Measurements from ENCODE around the gene GRM8. TPM values are rescaled to one million over a fixed set of nuclear protein-coding genes. Genes with fewer than 3 reads are reported as not detected.

The GRM8 gene
- total and polyA plus RNA-seq, 4 donors: 0.28 to 4.9 (median 2.8) TPM

DNA sequence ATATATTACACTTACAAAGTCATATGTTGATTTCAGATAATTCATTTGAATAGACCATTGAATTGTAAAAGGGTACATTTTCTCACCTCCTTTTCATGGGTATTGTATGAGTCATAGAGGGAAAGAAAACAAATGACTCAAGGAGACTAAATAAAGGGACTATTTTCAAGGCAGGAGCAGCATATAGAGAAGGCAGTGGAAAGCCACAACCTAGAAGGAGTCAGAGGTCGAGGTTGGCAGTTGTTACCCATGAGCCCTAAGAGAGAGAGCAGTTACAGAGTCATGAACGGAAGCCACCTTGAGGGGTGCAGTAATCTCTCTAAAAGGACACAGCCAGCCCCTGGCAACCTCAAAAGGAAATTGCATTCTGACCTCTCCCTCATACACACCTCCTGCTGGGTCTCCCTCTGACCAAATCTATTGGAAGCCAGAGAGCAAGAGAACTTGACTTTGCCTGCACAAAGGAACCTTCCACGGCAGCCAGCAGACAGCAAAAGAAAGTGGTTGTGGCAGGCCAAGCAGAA lies 137.9 kb downstream of the GRM8 start:
- 73% methylated on average over 3 of the region's 3 CpGs for WGBS
- Histone ChIP-seq H3K9me3 (ENCODE audit: control insufficient read depth in 4 of 4, low read length in 3 of 4) (no peaks in the 10 kb centered on the region), H3K4me3 (ENCODE audit: low read depth in 1 of 3, low read length in 3 of 3) (no peak overlapping the region), H3K27ac (ENCODE audit: low read depth in 1 of 2, low read length in 2 of 2) (no peak overlapping the region), H3K4me1 (ENCODE audit: control insufficient read depth in 4 of 4, insufficient read depth in 4 of 4, low read length in 3 of 4) (no peaks in the 10 kb centered on the region), H3K27me3 (ENCODE audit: control insufficient read depth in 4 of 4, insufficient read depth in 4 of 4, low read length in 3 of 4) (no peaks in the 10 kb centered on the region), H3K36me3 (ENCODE audit: control insufficient read depth in 4 of 4, insufficient read depth in 3 of 4, low read depth in 1 of 4, low read length in 3 of 4) (no peaks in the 10 kb centered on the region), H3K9ac (ENCODE audit: low read depth in 1 of 2, low read length in 2 of 2) (no peak overlapping the region)
- no peak for DNase-seq (ENCODE audit: low spot score)
- TF ChIP-seq HNF4G (IDR thresholded peaks at IDR 0.05): no peak
- no peak for TF ChIP-seq FOXA2 (IDR thresholded peaks at IDR 0.05)
- TF ChIP-seq TAF1 (conservative IDR thresholded peaks at IDR 0.05): no peak
- TF ChIP-seq RAD21 (IDR thresholded peaks at IDR 0.05): no peak
- no peak for TF ChIP-seq EGR1 (IDR thresholded peaks at IDR 0.05; ENCODE audit: low read depth in 2 of 2)
- no peak for TF ChIP-seq GABPA (IDR thresholded peaks at IDR 0.05 in 1 of 2, conservative IDR thresholded peaks at IDR 0.05 in 1 of 2)
- TF ChIP-seq, protein P1, sequence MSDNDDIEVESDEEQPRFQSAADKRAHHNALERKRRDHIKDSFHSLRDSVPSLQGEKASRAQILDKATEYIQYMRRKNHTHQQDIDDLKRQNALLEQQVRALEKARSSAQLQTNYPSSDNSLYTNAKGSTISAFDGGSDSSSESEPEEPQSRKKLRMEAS (IDR thresholded peaks at IDR 0.05): no peak
- no peak for TF ChIP-seq SP1 (IDR thresholded peaks at IDR 0.05)
- TF ChIP-seq HNF4A (conservative IDR thresholded peaks at IDR 0.05): no peak
- TF ChIP-seq, protein P2, sequence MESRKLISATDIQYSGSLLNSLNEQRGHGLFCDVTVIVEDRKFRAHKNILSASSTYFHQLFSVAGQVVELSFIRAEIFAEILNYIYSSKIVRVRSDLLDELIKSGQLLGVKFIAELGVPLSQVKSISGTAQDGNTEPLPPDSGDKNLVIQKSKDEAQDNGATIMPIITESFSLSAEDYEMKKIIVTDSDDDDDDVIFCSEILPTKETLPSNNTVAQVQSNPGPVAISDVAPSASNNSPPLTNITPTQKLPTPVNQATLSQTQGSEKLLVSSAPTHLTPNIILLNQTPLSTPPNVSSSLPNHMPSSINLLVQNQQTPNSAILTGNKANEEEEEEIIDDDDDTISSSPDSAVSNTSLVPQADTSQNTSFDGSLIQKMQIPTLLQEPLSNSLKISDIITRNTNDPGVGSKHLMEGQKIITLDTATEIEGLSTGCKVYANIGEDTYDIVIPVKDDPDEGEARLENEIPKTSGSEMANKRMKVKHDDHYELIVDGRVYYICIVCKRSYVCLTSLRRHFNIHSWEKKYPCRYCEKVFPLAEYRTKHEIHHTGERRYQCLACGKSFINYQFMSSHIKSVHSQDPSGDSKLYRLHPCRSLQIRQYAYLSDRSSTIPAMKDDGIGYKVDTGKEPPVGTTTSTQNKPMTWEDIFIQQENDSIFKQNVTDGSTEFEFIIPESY (IDR thresholded peaks at IDR 0.05): no peak
- no peak for TF ChIP-seq JUND (IDR thresholded peaks at IDR 0.05)
- TF ChIP-seq ATF3 (IDR thresholded peaks at IDR 0.05): no peak
- no peak for TF ChIP-seq YY1 (IDR thresholded peaks at IDR 0.05)
- no peak for TF ChIP-seq FOXA1 (IDR thresholded peaks at IDR 0.05)

- peak; percentile 40 for DNase-seq (ENCODE audit: low spot score)
- no peaks in the 10 kb centered on the region for H3K27me3 ChIP-seq (ENCODE audit: control insufficient read depth in 4 of 4, insufficient read depth in 4 of 4, low read length in 3 of 4)
- H3K4me1 ChIP-seq (ENCODE audit: control insufficient read depth in 4 of 4, insufficient read depth in 4 of 4, low read length in 3 of 4): no peaks in the 10 kb centered on the region
- H3K4me3 ChIP-seq (ENCODE audit: low read depth in 1 of 3, low read length in 3 of 3): no peak overlapping the region
- H3K27ac ChIP-seq (ENCODE audit: low read depth in 1 of 2, low read length in 2 of 2): no peak overlapping the region
- no peak overlapping the region for H3K9ac ChIP-seq (ENCODE audit: low read depth in 1 of 2, low read length in 2 of 2)
- WGBS: 21% methylated on average over 5 of the region's 5 CpGs
- H3K9me3 ChIP-seq (ENCODE audit: control insufficient read depth in 4 of 4, low read length in 3 of 4): no peaks in the 10 kb centered on the region
- TF ChIP-seq RAD21 (IDR thresholded peaks at IDR 0.05) (peak; percentile 57 to 61), HNF4G (IDR thresholded peaks at IDR 0.05) (no peak), CTCF (IDR thresholded peaks at IDR 0.05; ENCODE audit: low read depth, low read length, missing input control) (peak; percentile 49)
- TF ChIP-seq, protein P3, sequence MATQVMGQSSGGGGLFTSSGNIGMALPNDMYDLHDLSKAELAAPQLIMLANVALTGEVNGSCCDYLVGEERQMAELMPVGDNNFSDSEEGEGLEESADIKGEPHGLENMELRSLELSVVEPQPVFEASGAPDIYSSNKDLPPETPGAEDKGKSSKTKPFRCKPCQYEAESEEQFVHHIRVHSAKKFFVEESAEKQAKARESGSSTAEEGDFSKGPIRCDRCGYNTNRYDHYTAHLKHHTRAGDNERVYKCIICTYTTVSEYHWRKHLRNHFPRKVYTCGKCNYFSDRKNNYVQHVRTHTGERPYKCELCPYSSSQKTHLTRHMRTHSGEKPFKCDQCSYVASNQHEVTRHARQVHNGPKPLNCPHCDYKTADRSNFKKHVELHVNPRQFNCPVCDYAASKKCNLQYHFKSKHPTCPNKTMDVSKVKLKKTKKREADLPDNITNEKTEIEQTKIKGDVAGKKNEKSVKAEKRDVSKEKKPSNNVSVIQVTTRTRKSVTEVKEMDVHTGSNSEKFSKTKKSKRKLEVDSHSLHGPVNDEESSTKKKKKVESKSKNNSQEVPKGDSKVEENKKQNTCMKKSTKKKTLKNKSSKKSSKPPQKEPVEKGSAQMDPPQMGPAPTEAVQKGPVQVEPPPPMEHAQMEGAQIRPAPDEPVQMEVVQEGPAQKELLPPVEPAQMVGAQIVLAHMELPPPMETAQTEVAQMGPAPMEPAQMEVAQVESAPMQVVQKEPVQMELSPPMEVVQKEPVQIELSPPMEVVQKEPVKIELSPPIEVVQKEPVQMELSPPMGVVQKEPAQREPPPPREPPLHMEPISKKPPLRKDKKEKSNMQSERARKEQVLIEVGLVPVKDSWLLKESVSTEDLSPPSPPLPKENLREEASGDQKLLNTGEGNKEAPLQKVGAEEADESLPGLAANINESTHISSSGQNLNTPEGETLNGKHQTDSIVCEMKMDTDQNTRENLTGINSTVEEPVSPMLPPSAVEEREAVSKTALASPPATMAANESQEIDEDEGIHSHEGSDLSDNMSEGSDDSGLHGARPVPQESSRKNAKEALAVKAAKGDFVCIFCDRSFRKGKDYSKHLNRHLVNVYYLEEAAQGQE (IDR thresholded peaks at IDR 0.05): peak; percentile 100
- H3K36me3 ChIP-seq (ENCODE audit: control insufficient read depth in 4 of 4, insufficient read depth in 3 of 4, low read depth in 1 of 4, low read length in 3 of 4): no peaks in the 10 kb centered on the region
These were observed 145.1 kb downstream of the GRM8 start for GRCh38 chr7:127107601-127108007.
